Liver (tissue), 9 donors: Measurements from ENCODE around the gene PTPRN2. TPM values are rescaled to one million over a fixed set of nuclear protein-coding genes. Genes with fewer than 3 reads are reported as not detected.

Experiments
- DNase-seq: peaks from one replicate; pipeline ENCODE4 v3.0.0-alpha.2; 2017; ENCODE audit warnings: low spot score
- H3K27ac ChIP-seq, 2 donors: one replicate each; pipeline ENCODE4 v1.7.0; 2013; ENCODE audit warnings: inconsistent platforms in 2 of 2, low read length in 2 of 2, control low read depth in 1 of 2, low read depth in 1 of 2, mild to moderate bottlenecking in 1 of 2
- H3K27me3 ChIP-seq, 4 donors: one replicate each; pipeline versions ENCODE4 v1.6.1 to v1.7.0; 2013; ENCODE audit warnings: low read length in 3 of 4, inconsistent platforms in 1 of 4, mild to moderate bottlenecking in 1 of 4, moderate library complexity in 1 of 4; ENCODE audit not compliant: control insufficient read depth in 4 of 4, insufficient read depth in 4 of 4
- H3K36me3 ChIP-seq, 4 donors: one replicate each; pipeline versions ENCODE4 v1.6.1 to v1.7.0; 2013; ENCODE audit warnings: low read length in 3 of 4, mild to moderate bottlenecking in 3 of 4, low read depth in 1 of 4, moderate library complexity in 1 of 4; ENCODE audit not compliant: control insufficient read depth in 4 of 4, insufficient read depth in 3 of 4
- H3K4me1 ChIP-seq, 4 donors: one replicate each; pipeline versions ENCODE4 v1.6.1 to v1.7.0; 2013; ENCODE audit warnings: low read length in 3 of 4, mild to moderate bottlenecking in 3 of 4, moderate library complexity in 1 of 4; ENCODE audit not compliant: control insufficient read depth in 4 of 4, insufficient read depth in 4 of 4
- H3K4me3 ChIP-seq, 3 donors: one replicate each; pipeline versions ENCODE4 v1.6.1 to v1.7.0; 2013; ENCODE audit warnings: low read length in 3 of 3, control low read depth in 1 of 3, low read depth in 1 of 3, mild to moderate bottlenecking in 1 of 3
- H3K9ac ChIP-seq, 2 donors: one replicate each; pipeline ENCODE4 v1.7.0; 2013; ENCODE audit warnings: low read length in 2 of 2, mild to moderate bottlenecking in 2 of 2, moderate library complexity in 2 of 2, control low read depth in 1 of 2, low read depth in 1 of 2
- H3K9me3 ChIP-seq, 4 donors: one replicate each; pipeline versions ENCODE4 v1.6.1 to v1.7.0; 2013; ENCODE audit warnings: low read length in 3 of 4; ENCODE audit not compliant: control insufficient read depth in 4 of 4
- ATF3 ChIP-seq: IDR thresholded peaks from 2 replicates; pipeline ENCODE4 v1.6.1; 2016; ENCODE audit warnings: antibody characterized with exemption
- CTCF ChIP-seq: fragments of 150-350 bp; IDR thresholded peaks from 2 replicates; pipeline ENCODE4 v1.5.1; 2017; ENCODE audit warnings: improper control_type of control experiment, low read depth, low read length; ENCODE audit not compliant: missing input control
- FOXA1 ChIP-seq: IDR thresholded peaks from 2 replicates; pipeline ENCODE4 v1.6.1; 2016; ENCODE audit warnings: antibody characterized with exemption
- FOXA2 ChIP-seq: IDR thresholded peaks from 2 replicates; pipeline ENCODE4 v1.6.1; 2016; ENCODE audit warnings: antibody characterized with exemption
- GABPA ChIP-seq, 2 donors: IDR thresholded peaks in 1 of 2; conservative IDR thresholded peaks in 1 of 2; 2 replicates each; pipeline ENCODE4 v1.6.1; 2016; ENCODE audit warnings: antibody characterized with exemption in 2 of 2, mild to moderate bottlenecking in 1 of 2, moderate library complexity in 1 of 2
- HNF4A ChIP-seq, 2 donors: conservative IDR thresholded peaks; 2 replicates each; pipeline ENCODE4 v1.6.1; 2016; ENCODE audit warnings: antibody characterized with exemption in 2 of 2, mild to moderate bottlenecking in 2 of 2
- HNF4G ChIP-seq: IDR thresholded peaks from 2 replicates; pipeline ENCODE4 v1.6.1; 2016; ENCODE audit warnings: antibody characterized with exemption
- JUND ChIP-seq, 2 donors: IDR thresholded peaks; 2 replicates each; pipeline ENCODE4 v1.6.1; 2016; ENCODE audit warnings: antibody characterized with exemption in 2 of 2
- MAX ChIP-seq: IDR thresholded peaks from 2 replicates; pipeline ENCODE4 v1.6.1; 2016; ENCODE audit warnings: antibody characterized with exemption
- NR2F2 ChIP-seq: IDR thresholded peaks from 2 replicates; pipeline ENCODE4 v1.6.1; 2016; ENCODE audit warnings: antibody characterized with exemption
- RAD21 ChIP-seq, 2 donors: IDR thresholded peaks; 2 replicates each; pipeline ENCODE4 v1.6.1; 2016; ENCODE audit warnings: antibody characterized with exemption in 2 of 2, mild to moderate bottlenecking in 2 of 2
- RXRA ChIP-seq, 2 donors: IDR thresholded peaks; 2 replicates each; pipeline ENCODE4 v1.6.1; 2017 to 2018; ENCODE audit warnings: antibody characterized with exemption in 2 of 2, mild to moderate bottlenecking in 1 of 2
- SP1 ChIP-seq: IDR thresholded peaks from 2 replicates; pipeline ENCODE4 v1.6.1; 2018; ENCODE audit warnings: antibody characterized with exemption, mild to moderate bottlenecking
- TAF1 ChIP-seq: conservative IDR thresholded peaks from 2 replicates; pipeline ENCODE4 v1.6.1; 2016; ENCODE audit warnings: antibody characterized with exemption, mild to moderate bottlenecking
- YY1 ChIP-seq: IDR thresholded peaks from 2 replicates; pipeline ENCODE4 v1.6.1; 2016; ENCODE audit warnings: antibody characterized with exemption, mild to moderate bottlenecking
- WGBS: extraction: QIAGEN DNeasy Blood & Tissue Kit; methylation state at CpG from one replicate; pipeline ENCODE4 v1.1.7; 2013; 5-methylcytosine and 5-hydroxymethylcytosine counted together
- polyA plus RNA-seq, 2 donors: library from polyadenylated mRNA; stranded (reverse) in 1 of 2; unstranded in 1 of 2; fragments of 200-250 nt in 1 of 2; fragments of >200 nt in 1 of 2; fragmentation: Nextera tagmentation in 1 of 2; extraction: Ambion mirVana in 1 of 2; gene quantifications; one replicate each; pipeline versions ENCODE4 v1.2.1 to v1.2.3, GENCODE V29; 2013 to 2015
- total RNA-seq, 2 donors: library from RNA; depleted of rRNA; stranded (reverse); fragments of >200 nt; gene quantifications; one replicate each; pipeline ENCODE4 v1.2.3, GENCODE V29; 2014
- TF ChIP-seq, protein P1 (sequence below): IDR thresholded peaks from 2 replicates; pipeline ENCODE4 v1.6.1; 2016; ENCODE audit warnings: antibody characterized with exemption, mild to moderate bottlenecking
- TF ChIP-seq, protein P2 (sequence below): IDR thresholded peaks from 2 replicates; pipeline ENCODE4 v1.6.1; 2016; ENCODE audit warnings: antibody characterized with exemption
- donor health status: healthy.
- donor health status: healthy.
- donor health status: healthy.
- donor health status: healthy.
- donor health status: healthy.

Gene PTPRN2
- total and polyA plus RNA-seq, 4 donors = 0.75 to 1.9 (median 1.1) TPM

DNA sequence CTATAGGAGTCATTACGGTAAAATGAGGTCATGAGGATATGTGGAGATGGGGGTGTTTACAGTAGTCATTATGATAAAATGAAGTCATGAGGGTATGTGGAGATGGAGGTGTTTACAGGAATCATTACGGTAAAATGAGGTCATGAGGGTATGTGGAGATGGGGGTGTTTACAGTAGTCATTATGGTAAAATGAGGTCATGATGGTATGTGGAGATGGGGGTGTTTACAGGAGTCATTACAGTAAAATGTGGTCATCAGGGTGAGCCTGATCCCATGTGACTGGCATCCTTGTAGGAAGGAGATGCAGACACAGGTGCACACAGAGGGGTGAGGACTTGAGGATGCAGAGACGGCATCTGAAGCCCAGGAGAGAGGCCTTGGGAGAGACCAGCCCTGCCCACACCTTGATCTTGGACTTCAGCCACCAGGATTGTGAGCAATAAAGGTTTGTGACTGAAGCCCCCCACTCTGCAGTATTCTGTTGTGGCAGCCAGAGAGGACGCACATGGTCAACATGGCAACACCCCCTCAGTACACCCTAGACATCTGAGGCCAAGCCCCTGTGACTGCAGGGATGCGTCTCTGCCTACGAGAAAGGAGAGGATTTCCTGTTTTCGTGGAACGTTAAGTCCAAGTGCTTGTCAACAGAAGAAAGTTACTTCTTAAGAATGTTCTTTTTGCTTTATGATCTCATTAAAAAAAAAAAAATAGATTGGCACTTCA lies 706.4 kb downstream of the PTPRN2 start (continued):
- TF ChIP-seq CTCF = no peak
- TF ChIP-seq HNF4A (conservative IDR thresholded peaks at IDR 0.05) = no peak
- TF ChIP-seq GABPA (IDR thresholded peaks at IDR 0.05 in 1 of 2, conservative IDR thresholded peaks at IDR 0.05 in 1 of 2) = no peak
- TF ChIP-seq SP1 = no peak
- TF ChIP-seq YY1 = no peak
- TF ChIP-seq MAX = no peak

DNA sequence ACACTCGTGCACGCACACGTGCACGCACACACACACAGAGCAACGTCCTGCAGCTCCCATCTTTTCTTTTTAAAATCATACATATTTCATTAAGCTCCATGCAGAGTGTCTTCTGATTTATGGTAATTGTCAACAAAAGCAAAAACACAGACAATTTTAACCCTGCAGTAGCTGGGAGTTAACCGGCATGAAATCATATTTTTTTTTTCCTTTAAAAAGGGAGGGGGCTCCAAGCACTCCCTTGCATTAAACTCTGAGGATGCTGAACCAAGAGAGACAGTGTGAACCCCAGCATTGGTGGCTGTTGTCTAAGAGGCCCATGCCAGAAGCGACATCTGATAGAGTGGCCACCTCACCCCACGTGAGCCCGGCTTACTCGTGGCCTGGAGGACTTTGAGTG lies 708.2 kb downstream of the PTPRN2 start:
- H3K4me3 ChIP-seq = no peak overlapping the region
- H3K27me3 ChIP-seq = no peaks in the 10 kb centered on the region
- H3K27ac ChIP-seq = no peak overlapping the region
- 93% methylated on average over 10 of the region's 10 CpGs for WGBS
- H3K4me1 ChIP-seq = peaks cover 0 to 8% (median 5%) of the 10 kb centered on the region in 4 donors
- no peak for DNase-seq
- no peaks in the 10 kb centered on the region for H3K36me3 ChIP-seq
- peaks cover 0 to 4% (median 0%) of the 10 kb centered on the region in 4 donors for H3K9me3 ChIP-seq
- TF ChIP-seq MAX (no peak), JUND (IDR thresholded peaks at IDR 0.05) (no peak), FOXA2 (no peak), CTCF (no peak), RXRA (IDR thresholded peaks at IDR 0.05) (no peak), TAF1 (no peak), FOXA1 (no peak), NR2F2 (no peak), ATF3 (no peak), HNF4G (no peak), RAD21 (IDR thresholded peaks at IDR 0.05) (no peak), GABPA (IDR thresholded peaks at IDR 0.05 in 1 of 2, conservative IDR thresholded peaks at IDR 0.05 in 1 of 2) (no peak), SP1 (no peak)
- TF ChIP-seq, protein P1, sequence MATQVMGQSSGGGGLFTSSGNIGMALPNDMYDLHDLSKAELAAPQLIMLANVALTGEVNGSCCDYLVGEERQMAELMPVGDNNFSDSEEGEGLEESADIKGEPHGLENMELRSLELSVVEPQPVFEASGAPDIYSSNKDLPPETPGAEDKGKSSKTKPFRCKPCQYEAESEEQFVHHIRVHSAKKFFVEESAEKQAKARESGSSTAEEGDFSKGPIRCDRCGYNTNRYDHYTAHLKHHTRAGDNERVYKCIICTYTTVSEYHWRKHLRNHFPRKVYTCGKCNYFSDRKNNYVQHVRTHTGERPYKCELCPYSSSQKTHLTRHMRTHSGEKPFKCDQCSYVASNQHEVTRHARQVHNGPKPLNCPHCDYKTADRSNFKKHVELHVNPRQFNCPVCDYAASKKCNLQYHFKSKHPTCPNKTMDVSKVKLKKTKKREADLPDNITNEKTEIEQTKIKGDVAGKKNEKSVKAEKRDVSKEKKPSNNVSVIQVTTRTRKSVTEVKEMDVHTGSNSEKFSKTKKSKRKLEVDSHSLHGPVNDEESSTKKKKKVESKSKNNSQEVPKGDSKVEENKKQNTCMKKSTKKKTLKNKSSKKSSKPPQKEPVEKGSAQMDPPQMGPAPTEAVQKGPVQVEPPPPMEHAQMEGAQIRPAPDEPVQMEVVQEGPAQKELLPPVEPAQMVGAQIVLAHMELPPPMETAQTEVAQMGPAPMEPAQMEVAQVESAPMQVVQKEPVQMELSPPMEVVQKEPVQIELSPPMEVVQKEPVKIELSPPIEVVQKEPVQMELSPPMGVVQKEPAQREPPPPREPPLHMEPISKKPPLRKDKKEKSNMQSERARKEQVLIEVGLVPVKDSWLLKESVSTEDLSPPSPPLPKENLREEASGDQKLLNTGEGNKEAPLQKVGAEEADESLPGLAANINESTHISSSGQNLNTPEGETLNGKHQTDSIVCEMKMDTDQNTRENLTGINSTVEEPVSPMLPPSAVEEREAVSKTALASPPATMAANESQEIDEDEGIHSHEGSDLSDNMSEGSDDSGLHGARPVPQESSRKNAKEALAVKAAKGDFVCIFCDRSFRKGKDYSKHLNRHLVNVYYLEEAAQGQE = no peak
- TF ChIP-seq, protein P2, sequence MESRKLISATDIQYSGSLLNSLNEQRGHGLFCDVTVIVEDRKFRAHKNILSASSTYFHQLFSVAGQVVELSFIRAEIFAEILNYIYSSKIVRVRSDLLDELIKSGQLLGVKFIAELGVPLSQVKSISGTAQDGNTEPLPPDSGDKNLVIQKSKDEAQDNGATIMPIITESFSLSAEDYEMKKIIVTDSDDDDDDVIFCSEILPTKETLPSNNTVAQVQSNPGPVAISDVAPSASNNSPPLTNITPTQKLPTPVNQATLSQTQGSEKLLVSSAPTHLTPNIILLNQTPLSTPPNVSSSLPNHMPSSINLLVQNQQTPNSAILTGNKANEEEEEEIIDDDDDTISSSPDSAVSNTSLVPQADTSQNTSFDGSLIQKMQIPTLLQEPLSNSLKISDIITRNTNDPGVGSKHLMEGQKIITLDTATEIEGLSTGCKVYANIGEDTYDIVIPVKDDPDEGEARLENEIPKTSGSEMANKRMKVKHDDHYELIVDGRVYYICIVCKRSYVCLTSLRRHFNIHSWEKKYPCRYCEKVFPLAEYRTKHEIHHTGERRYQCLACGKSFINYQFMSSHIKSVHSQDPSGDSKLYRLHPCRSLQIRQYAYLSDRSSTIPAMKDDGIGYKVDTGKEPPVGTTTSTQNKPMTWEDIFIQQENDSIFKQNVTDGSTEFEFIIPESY = no peak
- H3K9ac ChIP-seq = no peak overlapping the region
